GM23338 (cell line): ENCODE data around the gene EGFL7.

Source experiments
- CREB1 ChIP-seq: fragments of 250-450 bp; sonication (Bioruptor Pico); IDR thresholded peaks from 2 replicates; pipeline ENCODE4 v1.5.0; 2020; ENCODE audit warnings: low read depth, mild to moderate bottlenecking, moderate library complexity
- EZH2 ChIP-seq: fragments of 200-600 bp; sonication (generic); IDR thresholded peaks from one replicate; pipeline ENCODE4 v1.8.0; 2017; ENCODE audit warnings: antibody characterized with exemption, mild to moderate bottlenecking, low read depth; ENCODE audit not compliant: unreplicated experiment
- EZH2phosphoT487 ChIP-seq: fragments of 200-600 bp; sonication (generic); IDR thresholded peaks from one replicate; pipeline ENCODE4 v1.8.1; 2018; ENCODE audit warnings: antibody characterized with exemption; ENCODE audit not compliant: unreplicated experiment
- POLR2AphosphoS5 ChIP-seq: IDR thresholded peaks from 2 replicates; pipeline ENCODE4 v1.6.1; 2016; ENCODE audit warnings: antibody characterized with exemption, low read depth
- ZNF114 ChIP-seq: fragments of 250-450 bp; sonication (Bioruptor Pico); IDR thresholded peaks from 2 replicates; pipeline ENCODE4 v1.5.0; 2020; ENCODE audit warnings: mild to moderate bottlenecking, moderate library complexity
- TF ChIP-seq, protein P1 (sequence below), 2 experiments: fragments of 200-600 bp in 1 of 2; sonication (generic) in 1 of 2; conservative IDR thresholded peaks; 2 replicates each; pipeline versions ENCODE4 v1.5.1 to v1.6.1; 2016 to 2017; ENCODE audit warnings: antibody characterized with exemption in 2 of 2, low read depth in 2 of 2, mild to moderate bottlenecking in 2 of 2, moderate library complexity in 1 of 2

DNA sequence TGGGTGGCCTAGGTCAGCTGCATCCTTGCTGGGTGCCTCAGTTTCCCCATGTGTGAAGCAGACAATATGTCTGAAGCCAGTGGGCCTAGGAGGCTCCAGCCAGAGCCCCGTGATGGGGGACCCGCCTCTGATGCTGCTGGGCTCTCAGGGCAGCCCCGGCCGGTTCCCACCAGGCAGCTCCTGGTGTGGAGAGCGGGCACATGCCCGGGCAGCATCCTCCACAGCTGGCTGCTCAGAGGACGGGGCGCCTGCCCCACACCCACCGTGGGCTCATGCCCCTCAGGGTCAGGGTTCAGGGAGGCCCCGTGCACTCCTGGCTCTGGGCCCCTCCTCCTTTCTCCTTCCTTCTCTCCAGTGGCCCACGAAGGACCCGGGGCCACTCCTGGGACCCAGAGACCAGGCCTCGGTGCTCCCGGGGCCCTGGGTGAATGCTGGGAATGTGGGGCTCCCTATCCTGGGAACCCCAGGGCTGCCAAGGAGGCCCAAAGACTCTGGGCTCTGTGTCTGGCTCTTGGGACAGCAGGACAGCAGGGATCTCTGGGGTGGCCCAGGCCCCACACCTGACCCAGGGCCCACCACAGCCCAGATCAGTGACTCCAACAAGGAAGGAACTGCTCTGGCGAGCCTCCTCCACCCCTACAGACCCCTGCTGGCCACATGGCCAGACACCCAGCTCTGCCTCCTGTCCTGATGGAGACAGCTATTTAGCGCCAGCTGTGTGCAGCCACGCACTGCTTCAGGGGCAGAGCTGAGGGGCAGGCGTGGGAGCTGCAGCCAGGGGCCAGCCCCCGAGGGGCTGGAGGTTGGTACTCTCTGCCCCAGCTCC is 39.5 kb upstream of the EGFL7 start:
- TF ChIP-seq POLR2AphosphoS5, result no peak
- TF ChIP-seq ZNF114 (CRISPR knock-in tag), result no peak
- TF ChIP-seq, protein P1, sequence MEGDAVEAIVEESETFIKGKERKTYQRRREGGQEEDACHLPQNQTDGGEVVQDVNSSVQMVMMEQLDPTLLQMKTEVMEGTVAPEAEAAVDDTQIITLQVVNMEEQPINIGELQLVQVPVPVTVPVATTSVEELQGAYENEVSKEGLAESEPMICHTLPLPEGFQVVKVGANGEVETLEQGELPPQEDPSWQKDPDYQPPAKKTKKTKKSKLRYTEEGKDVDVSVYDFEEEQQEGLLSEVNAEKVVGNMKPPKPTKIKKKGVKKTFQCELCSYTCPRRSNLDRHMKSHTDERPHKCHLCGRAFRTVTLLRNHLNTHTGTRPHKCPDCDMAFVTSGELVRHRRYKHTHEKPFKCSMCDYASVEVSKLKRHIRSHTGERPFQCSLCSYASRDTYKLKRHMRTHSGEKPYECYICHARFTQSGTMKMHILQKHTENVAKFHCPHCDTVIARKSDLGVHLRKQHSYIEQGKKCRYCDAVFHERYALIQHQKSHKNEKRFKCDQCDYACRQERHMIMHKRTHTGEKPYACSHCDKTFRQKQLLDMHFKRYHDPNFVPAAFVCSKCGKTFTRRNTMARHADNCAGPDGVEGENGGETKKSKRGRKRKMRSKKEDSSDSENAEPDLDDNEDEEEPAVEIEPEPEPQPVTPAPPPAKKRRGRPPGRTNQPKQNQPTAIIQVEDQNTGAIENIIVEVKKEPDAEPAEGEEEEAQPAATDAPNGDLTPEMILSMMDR (conservative IDR thresholded peaks at IDR 0.05; ENCODE audit: low read depth in 2 of 2), result no peak
- TF ChIP-seq EZH2, result no peak
- TF ChIP-seq CREB1 (CRISPR knock-in tag), result no peak
- TF ChIP-seq EZH2phosphoT487, result no peak
